Stimulated activated CD8-positive, alpha-beta memory T cell treated with anti-CD3 and anti-CD28 coated beads, Interleukin-7, amount 100 ng/mL, for 24 hours (primary cell): ENCODE data around the gene NLRX1.
A peak's percentile ranks its signal among the peaks of the same experiment; 100 is the strongest.
"Not testable (repeated sequence)": the region's sequence is repeated elsewhere in the genome, so short reads cannot be mapped to it uniquely, and the experiment has no call there.

ENCODE experiments used
- DNase-seq: peaks from one replicate; pipeline ENCODE4 v3.0.0-alpha.2; 2020; ENCODE audit warnings: low read depth

NLRX1 gene

DNA sequence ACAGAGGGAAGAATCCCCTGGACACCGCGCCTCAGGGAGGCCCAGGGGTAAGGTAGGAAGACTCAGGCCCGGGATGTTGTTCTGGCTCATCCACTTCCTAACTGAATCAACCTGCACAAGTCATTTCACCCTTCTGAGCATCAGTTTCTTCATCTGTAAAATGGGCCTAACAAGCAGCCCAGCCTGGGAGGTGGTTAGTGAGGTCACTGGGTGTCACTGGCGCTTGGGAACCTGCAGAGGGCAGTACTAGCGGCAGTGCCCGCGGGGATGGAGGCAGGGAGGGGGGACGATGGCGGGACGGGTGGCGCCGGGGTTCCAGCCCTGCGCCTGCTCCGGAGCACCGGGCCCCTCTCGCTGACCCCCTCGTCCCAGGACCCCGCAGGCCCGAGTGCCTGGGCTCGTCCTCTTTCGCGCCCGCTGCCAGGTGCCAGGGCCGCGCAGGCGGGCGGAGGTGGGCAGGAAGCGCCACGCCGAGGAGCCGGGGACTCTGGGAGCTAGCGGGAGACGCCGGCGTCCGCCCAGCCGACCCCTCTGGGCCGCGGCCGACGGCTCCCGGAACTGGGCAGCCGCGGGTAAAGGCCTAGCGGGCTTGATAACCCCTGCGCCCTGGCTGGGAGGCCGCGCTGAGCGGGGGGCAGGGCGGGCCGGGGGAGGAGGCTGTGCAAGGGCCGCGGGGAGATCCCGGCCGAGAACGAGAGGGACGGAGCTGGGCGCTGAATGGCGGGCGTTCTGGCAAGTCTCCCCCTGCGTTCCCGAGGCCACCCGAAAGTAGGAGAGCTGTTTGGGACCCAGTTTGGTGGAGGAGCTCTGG, at the start of gene NLRX1:
TSS of gene NLRX1 (plus strand) at position 255 of the 811 bp plus-strand sequence. CDS start 2,679 bp downstream, outside the sequence.
- DNase-seq, result peak; percentile 65

GRCh38 chr11:119118946-119119345, 49.6 kb upstream of the NLRX1 start:
- no peak for DNase-seq

- DNase-seq, result no peak
Measured at GRCh38 chr11:119120639-119121007, 47.9 kb upstream of the NLRX1 start.

DNA sequence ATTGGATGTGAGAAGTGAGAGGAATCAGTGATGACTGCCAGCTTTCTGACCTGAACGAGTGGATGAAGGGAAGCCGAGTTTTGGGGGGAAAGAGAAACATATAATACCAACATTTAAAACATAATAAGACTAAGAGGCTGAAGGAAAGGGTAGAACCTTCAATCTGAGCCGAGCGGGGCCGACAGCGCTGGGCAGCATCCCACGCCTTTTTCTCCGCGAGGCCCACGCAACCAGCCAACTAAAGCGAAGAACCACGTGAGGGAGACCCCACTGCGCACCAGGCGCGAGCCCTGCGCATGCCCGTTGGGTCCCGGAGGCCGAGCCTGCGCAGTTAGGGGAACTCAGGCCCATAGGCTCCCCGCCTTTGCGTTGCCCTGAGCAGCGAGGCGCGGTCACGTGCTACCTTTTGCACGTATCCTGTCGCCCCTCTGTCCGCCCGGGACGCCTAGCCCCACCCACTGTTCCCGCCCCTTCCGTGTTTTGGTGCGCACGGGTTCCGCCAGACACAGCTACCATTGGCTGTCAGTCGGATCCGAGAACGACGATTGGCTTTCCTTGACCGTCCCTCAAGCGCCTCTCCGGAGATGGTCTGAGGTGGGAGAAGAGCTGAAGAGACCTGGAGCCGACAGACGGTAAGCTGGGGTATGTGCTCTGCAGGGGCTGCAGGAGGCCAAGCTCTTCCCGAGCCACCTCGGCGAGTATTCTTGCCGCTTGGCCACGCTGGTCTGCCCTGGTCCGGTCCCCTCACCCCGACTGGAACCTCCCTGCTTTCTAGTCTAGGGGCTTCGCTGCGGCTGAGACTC, 47.3 kb upstream of the NLRX1 start, which contains the start of gene HINFP:
TSS of gene HINFP (plus strand) at position 573 of the 803 bp plus-strand sequence. CDS start 5,365 bp downstream, outside the sequence.
- peak; percentile 100 for DNase-seq

DNA sequence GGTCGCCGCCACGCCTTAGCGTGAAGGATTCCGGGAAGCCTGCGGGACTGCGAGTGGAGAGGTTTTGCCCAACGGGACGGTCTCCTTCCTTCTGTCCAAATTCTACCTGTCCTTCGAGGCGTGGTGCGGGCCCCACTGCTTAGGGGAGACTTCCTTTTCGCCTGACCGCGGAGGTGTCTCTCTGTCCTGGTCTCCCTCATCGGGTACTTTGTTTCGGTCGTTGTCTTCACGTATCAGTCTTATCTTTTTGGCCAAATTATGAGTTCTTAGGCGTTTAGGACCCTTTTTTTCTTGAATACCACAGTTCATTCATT, 46.8 kb upstream of the NLRX1 start:
- DNase-seq, result no peak

- no peak for DNase-seq
Measured at GRCh38 chr11:119125821-119126220, 42.7 kb upstream of the NLRX1 start.

GRCh38 chr11:119126675-119127268, 41.8 kb upstream of the NLRX1 start:
- DNase-seq, result no peak

DNA sequence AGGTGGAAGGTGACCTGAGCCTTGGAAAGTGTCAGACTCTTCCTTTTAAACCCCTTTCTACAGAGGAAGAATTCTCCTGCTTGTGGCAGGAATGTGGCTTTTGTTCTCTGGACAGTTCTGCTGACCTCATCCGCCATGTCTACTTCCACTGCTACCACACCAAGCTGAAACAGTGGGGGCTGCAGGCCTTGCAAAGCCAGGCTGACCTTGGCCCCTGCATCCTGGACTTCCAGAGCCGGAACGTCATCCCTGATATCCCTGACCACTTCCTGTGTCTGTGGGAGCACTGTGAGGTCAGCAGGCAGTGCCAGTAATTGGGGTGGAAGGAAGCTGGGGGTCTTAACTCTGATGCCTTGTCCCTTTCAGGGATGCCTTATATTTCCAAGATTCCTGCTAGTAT, 37.9 kb upstream of the NLRX1 start:
- no peak for DNase-seq

- DNase-seq, result no peak
Measured at GRCh38 chr11:119134389-119134978, 34.0 kb upstream of the NLRX1 start.

DNA sequence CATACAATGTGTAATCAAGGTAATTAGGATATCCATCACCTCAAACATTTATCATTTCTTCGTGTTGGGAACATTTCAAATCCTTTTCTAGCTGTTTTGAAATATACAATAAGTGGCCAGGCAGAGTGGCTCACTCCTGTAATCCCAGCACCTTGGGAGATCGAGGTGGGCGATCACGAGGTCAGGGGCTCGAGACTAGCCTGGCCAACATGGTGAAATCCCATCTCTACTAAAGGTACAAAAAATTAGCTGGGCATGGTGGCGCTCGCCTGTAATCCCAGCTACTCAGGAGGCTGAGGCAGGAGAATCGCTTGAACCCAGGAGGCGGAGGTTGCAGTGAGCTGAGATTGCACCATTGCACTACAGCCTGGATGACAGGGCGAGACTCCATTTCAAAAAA, 29.2 kb upstream of the NLRX1 start:
- DNase-seq, result not testable (repeated sequence)

GRCh38 chr11:119144825-119145486, 23.6 kb upstream of the NLRX1 start:
- DNase-seq, result no peak

DNA sequence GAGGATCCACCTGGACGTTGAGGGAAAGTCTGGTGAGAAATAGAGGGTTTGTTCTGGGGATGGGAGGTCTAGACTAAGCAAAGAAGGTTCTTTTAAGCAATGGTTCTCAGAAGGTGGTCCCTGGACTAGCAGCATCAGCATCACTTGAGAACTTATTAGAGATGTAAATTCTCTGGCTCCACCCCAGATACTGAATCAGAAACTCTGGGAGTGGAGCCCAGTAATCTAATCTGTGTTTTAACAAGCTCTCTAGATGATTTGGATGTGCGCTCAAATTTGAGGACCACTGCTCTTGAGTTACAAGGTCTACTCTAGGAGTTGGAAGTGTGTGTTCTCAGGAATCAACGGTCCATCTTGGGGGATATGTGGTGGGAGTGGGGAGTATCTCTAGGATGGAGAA, 23.0 kb upstream of the NLRX1 start:
- no peak for DNase-seq

GRCh38 chr11:119147604-119148333, 20.8 kb upstream of the NLRX1 start:
- DNase-seq, result no peak

DNA sequence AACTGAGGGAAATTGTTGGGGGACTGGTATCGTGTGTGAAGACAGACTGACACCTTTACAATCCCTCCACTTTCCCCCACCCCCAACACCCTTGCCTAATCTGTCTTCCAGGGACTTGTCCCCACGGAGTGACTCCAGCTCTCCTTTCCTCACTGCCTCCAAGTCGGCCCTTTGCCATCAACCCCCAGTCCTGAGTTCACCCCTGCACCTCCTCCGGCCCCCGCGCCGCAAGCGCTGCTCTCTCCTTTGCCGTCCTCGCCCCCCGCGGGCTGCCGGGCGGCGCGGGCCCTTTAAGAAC, 19.9 kb upstream of the NLRX1 start:
- no peak for DNase-seq

- no peak for DNase-seq
Measured at GRCh38 chr11:119149018-119149785, 19.3 kb upstream of the NLRX1 start, which contains the start of gene ABCG4. ABCG4 (plus strand) TSS chr11:119149052; CDS start chr11:119149966, 914 bp downstream.

GRCh38 chr11:119149786-119150275, 18.7 kb upstream of the NLRX1 start:
- DNase-seq, result no peak

- DNase-seq, result no peak
Measured at GRCh38 chr11:119152043-119152442, 16.5 kb upstream of the NLRX1 start.

GRCh38 chr11:119152604-119153003, 15.9 kb upstream of the NLRX1 start:
- DNase-seq, result no peak

- no peak for DNase-seq
Measured at GRCh38 chr11:119153049-119153818, 15.3 kb upstream of the NLRX1 start.

DNA sequence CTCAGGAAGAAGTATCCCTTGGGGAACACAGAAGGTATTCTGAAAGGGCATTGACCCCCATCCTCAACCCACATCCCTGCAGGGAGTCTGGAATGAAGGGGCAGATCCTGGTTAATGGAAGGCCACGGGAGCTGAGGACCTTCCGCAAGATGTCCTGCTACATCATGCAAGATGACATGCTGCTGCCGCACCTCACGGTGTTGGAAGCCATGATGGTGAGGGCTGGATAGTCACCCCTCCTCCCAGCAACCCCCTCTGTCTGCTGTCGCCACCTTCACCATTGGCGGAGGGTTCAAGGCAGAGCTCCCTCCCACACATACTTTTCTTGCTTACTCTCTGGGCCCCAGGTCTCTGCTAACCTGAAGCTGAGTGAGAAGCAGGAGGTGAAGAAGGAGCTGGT, 14.3 kb upstream of the NLRX1 start:
- DNase-seq, result no peak
